Stomach smooth muscle (tissue), 2 donors: ENCODE measurements around the gene NFKBIZ.

Experiments used
- H3K27ac ChIP-seq: one replicate; pipeline ENCODE4 v1.7.0; 2013; ENCODE audit warnings: mild to moderate bottlenecking, low read length, inconsistent platforms
- H3K27me3 ChIP-seq, 2 donors: one replicate each; pipeline ENCODE4 v1.7.0; 2013; ENCODE audit warnings: low read length in 2 of 2; ENCODE audit not compliant: insufficient read depth in 2 of 2, control insufficient read depth in 1 of 2
- H3K36me3 ChIP-seq, 2 donors: one replicate each; pipeline ENCODE4 v1.7.0; 2013; ENCODE audit warnings: low read length in 2 of 2; ENCODE audit not compliant: control insufficient read depth in 2 of 2, insufficient read depth in 2 of 2
- H3K4me1 ChIP-seq: one replicate; pipeline ENCODE4 v1.7.0; 2013; ENCODE audit warnings: low read length; ENCODE audit not compliant: control insufficient read depth, insufficient read depth
- H3K4me3 ChIP-seq, 2 donors: one replicate each; pipeline ENCODE4 v1.7.0; 2013; ENCODE audit warnings: low read length in 2 of 2
- H3K9ac ChIP-seq, 2 donors: one replicate each; pipeline ENCODE4 v1.7.0; 2013; ENCODE audit warnings: low read length in 2 of 2, mild to moderate bottlenecking in 1 of 2
- H3K9me3 ChIP-seq, 2 donors: one replicate each; pipeline ENCODE4 v1.7.0; 2013; ENCODE audit warnings: low read length in 2 of 2; ENCODE audit not compliant: control insufficient read depth in 2 of 2
- donor health status: healthy.
- donor health status: Pancreatic carcinoma.

NFKBIZ gene

DNA sequence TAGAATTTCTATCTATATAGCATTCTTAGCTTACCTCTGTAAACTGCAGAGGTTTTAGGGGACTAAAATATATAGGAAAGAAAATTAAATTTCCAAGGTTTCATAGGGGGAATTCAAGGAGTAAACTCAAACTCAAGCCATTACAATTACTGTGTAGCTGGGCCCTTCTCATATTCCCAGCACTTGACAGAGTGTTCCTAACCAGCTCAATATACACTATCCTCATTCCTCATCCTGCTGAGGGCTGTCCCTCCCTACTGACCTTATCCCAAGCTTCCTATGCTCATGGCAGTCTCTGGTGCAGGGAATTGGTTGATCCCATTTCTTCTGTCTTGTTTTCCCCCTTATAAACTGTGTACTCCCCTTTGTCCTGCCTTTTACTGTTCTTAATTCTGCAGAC lies 36.4 kb upstream of the NFKBIZ start:
- H3K9me3 ChIP-seq, result no peaks in the 10 kb centered on the region
- H3K36me3 ChIP-seq, result peaks cover 7 to 9% of the 10 kb centered on the region in 2 donors
- no peak overlapping the region for H3K27ac ChIP-seq
- no peak overlapping the region for H3K4me3 ChIP-seq
- no peaks in the 10 kb centered on the region for H3K27me3 ChIP-seq
- H3K4me1 ChIP-seq, result peaks cover 6% of the 10 kb centered on the region
- no peak overlapping the region for H3K9ac ChIP-seq

DNA sequence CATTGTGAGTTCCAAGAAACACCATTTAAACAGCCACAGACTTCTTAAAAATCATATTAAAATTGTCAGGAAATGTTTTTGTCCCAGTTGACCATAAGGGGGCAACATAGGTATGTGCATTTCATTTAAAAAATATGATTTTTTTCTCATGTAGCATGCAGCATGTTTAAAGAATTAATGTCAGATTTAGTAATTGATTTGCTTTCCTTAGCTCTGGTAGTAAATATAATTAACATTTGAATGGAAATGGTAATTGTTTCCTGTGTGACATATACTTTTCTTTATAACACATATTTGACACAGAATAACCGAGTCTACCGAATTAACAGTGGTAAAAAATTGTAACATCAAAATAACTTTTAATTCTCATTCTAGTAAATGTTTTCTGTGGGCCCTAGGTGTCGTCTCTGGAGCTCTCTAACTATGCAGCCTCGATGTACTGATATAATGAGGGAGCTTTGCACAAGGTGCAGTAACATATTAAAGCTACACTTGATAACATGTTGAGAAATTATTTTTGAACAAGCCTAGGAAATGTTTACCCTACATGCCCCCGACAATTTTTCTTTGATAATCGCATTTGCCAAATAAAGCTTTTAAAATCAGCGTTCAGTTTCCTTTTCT lies 35.4 kb upstream of the NFKBIZ start:
- H3K4me1 ChIP-seq, result peaks cover 6% of the 10 kb centered on the region
- no peak overlapping the region for H3K9ac ChIP-seq
- peaks cover 7 to 9% of the 10 kb centered on the region in 2 donors for H3K36me3 ChIP-seq
- no peaks in the 10 kb centered on the region for H3K9me3 ChIP-seq
- no peaks in the 10 kb centered on the region for H3K27me3 ChIP-seq
- no peak overlapping the region for H3K27ac ChIP-seq
- no peak overlapping the region for H3K4me3 ChIP-seq

DNA sequence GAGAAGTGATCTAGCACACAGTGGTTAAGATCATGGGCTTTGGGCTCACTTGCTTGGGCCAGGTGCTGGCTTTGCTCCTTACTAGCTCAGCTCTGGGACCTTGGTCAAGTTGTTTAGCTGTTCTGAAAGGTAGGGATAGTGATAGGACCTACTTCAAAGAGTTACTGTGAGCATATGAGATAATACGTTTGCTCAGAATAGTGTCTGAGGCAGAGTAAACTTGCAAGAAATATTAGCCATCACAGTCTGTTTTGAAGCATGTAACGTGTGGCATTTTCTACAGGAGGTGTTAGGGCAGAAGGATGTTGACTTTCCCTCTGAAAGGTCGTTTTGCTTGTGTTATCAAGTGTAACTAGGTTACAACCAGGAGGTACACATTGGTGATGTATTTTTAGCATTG lies 34.5 kb upstream of the NFKBIZ start:
- Histone ChIP-seq H3K4me1 (peaks cover 3% of the 10 kb centered on the region), H3K9me3 (no peaks in the 10 kb centered on the region), H3K27ac (no peak overlapping the region), H3K4me3 (no peak overlapping the region), H3K9ac (no peak overlapping the region), H3K36me3 (peaks cover 7 to 9% of the 10 kb centered on the region in 2 donors), H3K27me3 (no peaks in the 10 kb centered on the region)

DNA sequence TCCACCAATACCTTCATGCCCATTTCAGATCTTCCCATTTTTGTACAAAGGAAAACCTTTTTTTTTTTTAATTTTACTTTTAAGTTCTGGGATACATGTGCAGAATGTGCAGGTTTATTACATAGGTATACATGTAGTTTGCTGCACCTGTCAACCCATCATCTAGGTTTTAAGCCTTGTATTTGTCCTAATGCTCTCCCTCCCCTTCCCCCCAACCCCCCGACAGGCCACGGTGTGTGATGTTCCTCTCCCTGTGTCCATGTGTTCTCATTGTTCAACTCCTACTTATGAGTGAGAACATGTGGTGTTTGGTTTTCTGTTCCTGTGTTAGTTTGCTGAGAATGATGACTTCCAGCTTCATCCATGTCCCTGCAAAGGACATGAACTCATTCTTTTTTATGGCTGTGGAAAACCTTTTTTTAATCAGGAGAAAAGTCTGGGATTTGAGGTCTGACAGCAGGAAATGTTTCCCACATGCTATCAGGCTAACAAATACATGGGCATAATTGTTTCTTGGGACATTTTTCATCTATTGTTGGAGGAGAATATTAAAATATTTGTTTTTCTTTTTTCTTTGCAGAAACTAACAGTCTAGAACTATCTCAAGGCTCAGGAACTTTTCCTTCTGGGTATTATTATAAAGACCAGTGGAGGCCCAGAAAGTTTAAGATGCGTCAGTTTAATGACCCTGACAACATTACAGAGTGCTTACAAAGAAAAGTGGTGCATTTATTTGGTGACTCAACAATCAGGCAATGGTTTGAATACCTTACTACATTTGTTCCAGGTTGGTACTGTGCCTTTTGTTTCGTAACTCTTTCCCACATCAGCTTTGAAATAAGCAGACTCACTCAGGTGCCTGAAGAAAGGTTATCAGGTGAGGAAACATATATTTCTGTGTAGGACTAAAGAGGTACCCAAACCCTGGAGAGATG lies 32.8 kb upstream of the NFKBIZ start:
- Histone ChIP-seq H3K27me3 (no peaks in the 10 kb centered on the region), H3K9ac (no peak overlapping the region), H3K27ac (peak overlapping the region; percentile 37)

DNA sequence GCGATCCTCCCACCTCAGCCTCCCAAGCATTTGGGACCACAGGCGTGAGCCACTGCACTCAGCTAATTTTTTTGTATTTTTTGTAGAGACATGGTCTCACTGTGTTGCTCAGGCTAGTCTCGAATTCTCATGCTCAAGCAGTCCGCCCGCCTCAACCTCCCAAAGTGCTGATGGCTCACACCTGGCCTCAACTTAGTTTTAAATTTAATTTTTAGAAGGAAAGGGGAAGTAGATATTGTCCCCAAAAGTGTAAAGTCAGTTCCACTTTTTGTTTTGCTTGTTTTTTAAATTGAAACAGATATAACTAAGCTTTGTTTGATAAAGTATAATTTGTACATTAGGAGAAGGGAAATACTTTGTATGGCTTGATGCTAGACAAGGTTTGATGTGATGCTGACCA lies 31.3 kb upstream of the NFKBIZ start:
- Histone ChIP-seq H3K4me3 (no peak overlapping the region), H3K27ac (no peak overlapping the region), H3K4me1 (no peaks in the 10 kb centered on the region), H3K36me3 (peaks cover 14 to 18% of the 10 kb centered on the region in 2 donors), H3K27me3 (no peaks in the 10 kb centered on the region), H3K9ac (no peak overlapping the region), H3K9me3 (no peaks in the 10 kb centered on the region)

More for the DNA sequence above, 32.8 kb upstream of the NFKBIZ start:
- Histone ChIP-seq H3K9me3 (no peaks in the 10 kb centered on the region), H3K36me3 (peaks cover 11 to 12% of the 10 kb centered on the region in 2 donors), H3K4me3 (no peak overlapping the region), H3K4me1 (no peaks in the 10 kb centered on the region)

DNA sequence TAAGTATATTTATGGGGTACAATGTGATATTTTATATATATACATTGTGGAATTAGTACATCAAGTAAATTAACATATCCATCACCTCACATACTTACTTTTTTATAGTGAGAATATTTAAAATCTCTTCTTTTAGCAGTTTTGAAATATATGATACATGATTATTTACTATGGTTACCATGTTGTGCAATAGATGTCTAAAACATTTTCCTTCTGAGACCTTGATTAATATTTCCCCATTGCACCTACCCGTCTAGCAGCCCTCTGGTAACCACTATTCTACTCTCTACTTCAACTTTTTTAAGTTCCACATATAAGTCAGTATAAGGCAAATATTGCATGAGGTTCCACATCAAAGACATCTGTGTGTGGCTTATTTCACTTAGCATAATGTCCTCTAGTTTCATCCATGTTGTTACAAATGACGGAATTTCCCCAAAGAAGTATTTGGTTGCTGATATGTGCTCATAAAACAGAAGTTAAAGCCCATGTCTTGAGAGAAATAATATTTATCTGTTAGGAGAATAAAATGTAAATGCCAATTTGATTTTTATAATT lies 29.6 kb upstream of the NFKBIZ start:
- Histone ChIP-seq H3K27ac (no peak overlapping the region), H3K4me1 (no peaks in the 10 kb centered on the region), H3K27me3 (no peaks in the 10 kb centered on the region)

DNA sequence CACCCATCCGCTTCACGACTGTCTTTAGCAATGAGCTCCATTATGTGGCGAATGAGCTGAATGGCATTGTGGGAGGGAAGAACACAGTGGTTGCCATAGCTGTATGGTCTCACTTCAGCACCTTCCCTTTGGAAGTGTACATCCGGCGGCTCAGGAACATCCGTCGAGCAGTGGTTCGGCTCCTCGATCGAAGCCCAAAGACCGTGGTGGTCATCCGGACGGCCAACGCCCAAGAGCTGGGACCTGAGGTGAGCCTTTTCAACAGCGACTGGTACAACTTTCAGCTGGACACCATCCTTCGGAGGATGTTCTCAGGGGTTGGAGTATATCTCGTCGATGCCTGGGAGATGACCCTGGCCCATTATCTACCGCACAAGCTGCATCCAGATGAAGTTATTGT lies 27.8 kb upstream of the NFKBIZ start:
- Histone ChIP-seq H3K4me1 (no peaks in the 10 kb centered on the region), H3K36me3 (peaks cover 14 to 18% of the 10 kb centered on the region in 2 donors), H3K4me3 (no peak overlapping the region), H3K9me3 (no peaks in the 10 kb centered on the region), H3K9ac (no peak overlapping the region), H3K27ac (no peak overlapping the region), H3K27me3 (no peaks in the 10 kb centered on the region)

More for the DNA sequence above, 29.6 kb upstream of the NFKBIZ start:
- Histone ChIP-seq H3K36me3 (peaks cover 14 to 18% of the 10 kb centered on the region in 2 donors), H3K9me3 (no peaks in the 10 kb centered on the region), H3K4me3 (no peak overlapping the region), H3K9ac (no peak overlapping the region)

DNA sequence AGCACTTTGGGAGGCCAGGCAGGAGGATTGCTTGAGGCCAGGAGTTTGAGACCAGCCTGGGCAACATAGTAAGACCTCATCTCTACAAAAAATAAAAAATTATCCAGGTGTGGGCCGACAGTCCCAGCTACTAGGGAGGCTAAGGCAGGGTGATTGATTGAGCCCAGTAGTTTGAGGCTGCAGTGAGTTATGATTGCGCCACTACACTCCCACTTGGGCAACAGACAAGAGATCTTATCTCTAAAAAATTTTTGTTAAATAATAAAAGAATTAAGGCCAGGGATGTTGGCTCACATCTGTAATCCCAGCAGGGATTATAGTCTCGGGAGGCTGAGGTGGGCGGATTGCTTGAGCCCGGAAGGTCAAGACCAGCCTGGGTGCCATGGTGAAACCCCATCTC lies 25.8 kb upstream of the NFKBIZ start:
- H3K27me3 ChIP-seq, result no peaks in the 10 kb centered on the region
- H3K9me3 ChIP-seq, result no peaks in the 10 kb centered on the region
- H3K4me1 ChIP-seq, result no peaks in the 10 kb centered on the region
- H3K36me3 ChIP-seq, result peaks cover 7 to 10% of the 10 kb centered on the region in 2 donors
- no peak overlapping the region for H3K9ac ChIP-seq
- no peak overlapping the region for H3K4me3 ChIP-seq
- H3K27ac ChIP-seq, result no peak overlapping the region

DNA sequence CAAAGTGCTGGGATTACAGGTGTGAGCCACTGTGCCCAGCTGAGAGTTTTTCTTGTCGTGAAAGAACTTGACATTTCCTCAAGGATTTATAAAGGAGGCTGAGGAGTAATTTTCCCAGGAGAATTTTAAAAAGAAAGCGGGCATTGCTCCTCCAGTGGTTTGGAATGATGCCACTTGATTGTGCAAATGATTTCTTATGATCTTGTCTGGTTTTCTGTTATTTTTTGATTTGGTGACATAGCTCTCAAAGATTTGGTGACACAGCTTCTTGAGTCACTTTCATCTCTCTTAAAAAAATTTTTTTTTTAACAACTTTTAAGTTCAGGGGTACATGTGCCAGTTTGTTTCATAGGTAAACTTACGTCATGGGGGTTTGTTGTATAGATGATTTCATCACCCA lies 24.6 kb upstream of the NFKBIZ start:
- Histone ChIP-seq H3K4me3 (no peak overlapping the region), H3K9ac (no peak overlapping the region), H3K27ac (no peak overlapping the region), H3K4me1 (peaks cover 10% of the 10 kb centered on the region), H3K27me3 (no peaks in the 10 kb centered on the region), H3K9me3 (no peaks in the 10 kb centered on the region), H3K36me3 (peaks cover 7 to 10% of the 10 kb centered on the region in 2 donors)

DNA sequence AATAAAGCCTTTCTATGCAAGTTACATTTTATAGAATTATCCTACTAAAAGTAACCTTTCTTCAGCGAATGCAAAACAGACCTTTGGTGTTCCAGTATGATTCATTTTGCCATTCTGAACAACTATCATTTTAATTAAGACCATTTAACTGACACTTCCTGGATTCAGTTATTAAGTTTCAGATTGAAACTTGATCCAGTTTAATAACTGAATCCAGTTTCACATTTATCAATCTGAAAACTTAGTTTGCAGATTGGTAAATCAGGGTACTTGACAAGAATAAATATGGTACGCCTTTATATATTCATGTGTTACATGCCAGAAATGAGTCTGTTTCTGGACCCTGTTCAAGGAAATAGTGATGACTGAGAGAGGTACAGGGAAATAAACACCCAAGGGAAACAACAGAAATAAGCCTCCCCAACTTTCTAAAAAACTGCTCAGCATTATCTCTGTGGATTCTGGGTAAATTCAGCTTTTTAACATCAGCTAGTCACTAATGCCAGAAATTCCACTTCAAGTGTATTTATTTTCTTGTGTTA lies 23.3 kb upstream of the NFKBIZ start:
- H3K27me3 ChIP-seq, result no peaks in the 10 kb centered on the region
- H3K9ac ChIP-seq, result peak overlapping the region in 1 of 2 donors; percentile 35
- H3K4me3 ChIP-seq, result no peak overlapping the region
- H3K27ac ChIP-seq, result peak overlapping the region; percentile 32
- peaks cover 12% of the 10 kb centered on the region for H3K4me1 ChIP-seq
- H3K9me3 ChIP-seq, result no peaks in the 10 kb centered on the region
- H3K36me3 ChIP-seq, result peaks cover 7 to 10% of the 10 kb centered on the region in 2 donors
